H1 (cell line): ENCODE data around the gene GPR162. TPM values are rescaled to one million over a fixed set of nuclear protein-coding genes. Genes with fewer than 3 reads are reported as not detected.

Experiments
- ASH2L ChIP-seq: fragments of 200-600, 300-600 bp; sonication (generic); IDR thresholded peaks from one replicate; pipeline ENCODE4 v1.7.1; 2017; ENCODE audit warnings: low read length
- BCL11A ChIP-seq, 2 experiments: IDR thresholded peaks; one replicate each; pipeline ENCODE4 v1.6.1; 2011; ENCODE audit warnings: low read depth in 2 of 2, low read length in 2 of 2, mild to moderate bottlenecking in 2 of 2
- CHD1 ChIP-seq: IDR thresholded peaks from 2 replicates; pipeline ENCODE4 v1.6.1; 2012; ENCODE audit warnings: low read depth, low read length, improper control_type of control experiment
- EZH2 ChIP-seq: fragments of 200-600 bp; sonication (generic); IDR thresholded peaks from 2 replicates; pipeline ENCODE4 v1.7.1; 2012; ENCODE audit warnings: low read depth, mild to moderate bottlenecking, moderate library complexity, low read length, inconsistent platforms; ENCODE audit not compliant: severe bottlenecking
- SIRT6 ChIP-seq: IDR thresholded peaks from one replicate; pipeline ENCODE4 v1.7.1; 2012; ENCODE audit warnings: low read length, inconsistent platforms
- polyA plus RNA-seq, 7 experiments: library from polyadenylated mRNA; depleted of rRNA in 3 of 7; stranded (reverse) in 5 of 7; unstranded in 2 of 7; fragments of >200 nt in 5 of 7; fragments of 200-250 nt in 2 of 7; gene quantifications; 1 replicate in 5 of 7; 2 replicates in 1 of 7; 4 replicates in 1 of 7; pipeline versions ENCODE4 v1.2.1 to v1.2.3, GENCODE V29; 2011 to 2013; ENCODE audit warnings: missing spikeins in 2 of 7, mixed read lengths in 2 of 7
- total RNA-seq: library from RNA; stranded (reverse); fragmentation: NEBNext Ultra II Directional; extraction: Animal tissue kit (Norgen Biotek cat#: 25700); gene quantifications from 2 replicates; pipeline ENCODE4 v1.2.1, GENCODE V29; 2021
- TF ChIP-seq, protein P1 (sequence below): IDR thresholded peaks from 2 replicates; pipeline ENCODE4 v1.6.1; 2012; ENCODE audit warnings: inconsistent platforms

The GPR162 gene
- total and polyA plus RNA-seq, 2 of the 8 experiments (the other 6 are each of a cell fraction or from before 2014, with no cell fraction given) = 7.3 to 8.8 TPM

DNA sequence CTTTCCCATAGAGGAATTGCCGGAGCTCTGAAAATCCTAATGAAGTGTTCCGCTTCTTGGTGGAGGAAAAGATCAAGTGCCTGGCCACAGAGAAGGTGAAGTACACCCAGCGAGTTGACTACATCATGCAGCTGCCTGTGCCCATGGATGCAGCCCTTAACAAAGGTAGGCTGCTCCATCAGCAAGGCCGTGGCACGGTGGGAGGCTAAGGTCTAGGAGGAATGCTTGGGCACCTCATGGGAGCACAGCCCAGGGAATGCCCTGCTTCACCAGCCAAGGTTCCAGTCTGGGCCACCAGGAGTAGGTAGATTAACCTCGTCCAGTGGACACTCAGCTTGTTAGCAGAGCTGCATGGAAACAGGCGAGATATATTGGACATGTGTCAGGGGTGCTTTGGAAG is 39.3 kb downstream of the GPR162 start (continued):
- TF ChIP-seq BCL11A (IDR thresholded peaks at IDR 0.05; ENCODE audit: low read depth in 2 of 2, low read length in 2 of 2) (no peak), EZH2 (no peak), CHD1 (no peak), SIRT6 (no peak), ASH2L (no peak)
- TF ChIP-seq, protein P1, sequence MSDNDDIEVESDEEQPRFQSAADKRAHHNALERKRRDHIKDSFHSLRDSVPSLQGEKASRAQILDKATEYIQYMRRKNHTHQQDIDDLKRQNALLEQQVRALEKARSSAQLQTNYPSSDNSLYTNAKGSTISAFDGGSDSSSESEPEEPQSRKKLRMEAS = no peak
